Inflammatory macrophage treated with lipopolysaccharide for 1 hour (primary cell): ENCODE data around the gene CSNK1A1.
A peak's percentile ranks its signal among the peaks of the same experiment; 100 is the strongest.
"Not testable (repeated sequence)": the region's sequence is repeated elsewhere in the genome, so short reads cannot be mapped to it uniquely, and the experiment has no call there.

Experiments used
- DNase-seq, 2 donors: peaks; one replicate each; pipeline ENCODE4 v3.0.0-alpha.2; 2020 to 2022

The CSNK1A1 gene

DNA sequence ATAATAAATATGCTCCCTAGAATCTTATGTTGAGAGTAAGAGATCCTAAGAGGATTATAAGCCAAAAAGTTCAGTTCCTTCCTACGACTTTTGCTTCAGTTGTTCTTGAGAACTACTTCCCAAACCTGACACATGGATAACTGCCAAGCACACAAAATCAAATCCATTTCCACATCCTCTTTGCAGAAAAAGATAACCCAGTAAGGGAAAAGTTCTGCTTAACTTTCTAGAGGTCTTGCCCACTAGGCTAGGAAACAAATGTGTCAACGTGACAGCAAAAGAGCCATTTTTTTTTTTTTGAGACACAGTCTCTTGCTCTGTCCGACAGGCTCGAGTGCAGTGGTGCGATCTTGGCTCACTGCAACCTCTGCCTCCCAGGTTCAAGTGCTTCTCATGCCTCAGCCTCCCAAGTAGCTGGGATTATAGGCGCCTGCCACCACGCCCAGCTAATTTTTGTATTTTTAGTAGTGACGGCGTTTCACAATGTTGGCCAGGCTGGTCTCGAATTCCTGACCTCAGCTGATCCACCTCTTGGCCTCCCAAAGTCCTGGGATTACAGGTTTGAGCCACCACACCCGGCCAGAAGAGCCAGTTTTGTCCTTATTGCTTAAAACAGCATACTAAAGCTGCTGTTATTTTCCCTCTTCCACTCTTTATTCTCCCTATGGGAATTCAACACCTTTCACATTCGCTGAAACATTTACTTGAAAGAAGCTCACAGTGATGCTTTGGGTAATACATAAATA, 24.2 kb downstream of the CSNK1A1 start:
- DNase-seq: peak in 1 of 2 donors; percentile 14

DNA sequence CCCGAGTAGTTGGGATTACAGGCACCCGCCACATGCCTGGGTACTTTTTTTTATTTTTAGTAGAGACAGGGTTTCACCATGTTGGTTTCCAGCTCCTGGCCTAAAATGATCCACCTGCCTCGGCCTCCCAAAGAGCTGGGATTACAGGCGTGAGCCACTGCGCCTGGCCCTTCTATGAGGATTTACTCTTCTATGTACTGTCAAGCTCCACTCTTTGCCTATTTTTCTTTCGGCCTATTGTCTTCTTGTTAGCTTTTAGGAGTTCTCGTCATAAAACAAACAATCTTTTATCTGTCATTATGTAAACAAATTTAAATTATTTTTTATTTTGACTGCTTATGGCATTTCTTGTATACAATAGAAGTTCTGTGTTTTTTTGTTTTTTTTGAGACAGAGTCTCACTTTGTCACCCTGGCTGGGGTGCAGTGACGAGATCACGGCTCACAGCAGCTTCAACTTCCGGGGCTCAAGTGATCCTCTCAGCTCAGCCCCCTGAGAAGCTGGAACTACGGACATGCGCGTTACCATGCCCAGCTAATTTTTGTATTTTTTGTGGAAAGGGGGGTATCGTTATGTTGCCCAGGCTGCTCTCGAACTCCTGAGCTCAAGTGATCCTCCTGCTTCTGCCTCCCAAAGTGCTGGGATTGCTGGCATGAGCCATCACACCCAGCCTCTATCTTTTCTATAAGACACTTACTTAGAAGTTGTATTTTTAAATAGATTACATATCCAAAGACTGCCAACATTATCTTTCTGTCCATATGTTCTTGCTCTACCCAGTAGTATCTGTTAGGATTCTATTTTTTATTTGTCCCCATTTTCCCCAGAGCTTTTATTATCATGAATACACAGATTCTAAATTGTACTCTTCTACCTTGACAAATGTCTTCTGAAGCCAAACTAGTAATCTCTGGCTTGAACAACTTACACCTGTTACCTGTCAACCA, 29.2 kb downstream of the CSNK1A1 start:
- no peak for DNase-seq

DNA sequence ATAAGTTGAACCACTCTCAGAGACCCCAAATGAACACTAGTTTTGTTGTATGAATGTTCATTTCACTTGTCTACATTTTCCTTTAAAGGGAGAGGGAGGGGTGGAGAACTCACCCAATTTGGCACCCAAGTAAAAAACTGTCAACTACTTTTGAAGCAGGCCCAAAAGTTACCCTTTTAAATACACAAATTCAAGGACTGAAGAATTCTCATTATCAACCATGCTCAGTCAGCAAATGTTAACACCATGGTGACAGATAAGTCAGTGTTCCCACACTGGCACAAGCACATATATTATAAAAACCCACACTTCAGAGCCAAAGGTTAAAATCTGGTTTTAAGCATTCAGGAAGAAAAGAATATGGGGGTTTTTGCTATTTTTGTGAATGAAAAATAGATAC, 31.6 kb downstream of the CSNK1A1 start:
- DNase-seq: no peak

GRCh38 chr5:149518620-149519019, 32.6 kb downstream of the CSNK1A1 start:
- DNase-seq: peak; percentile 14 to 29

GRCh38 chr5:149517461-149518122, 33.6 kb downstream of the CSNK1A1 start:
- DNase-seq: no peak

- DNase-seq: no peak
Observed at GRCh38 chr5:149514512-149514911, 36.7 kb downstream of the CSNK1A1 start.

- DNase-seq: not testable (repeated sequence)
Observed at GRCh38 chr5:149513372-149513947, 37.8 kb downstream of the CSNK1A1 start.

GRCh38 chr5:149510136-149510535, 41.1 kb downstream of the CSNK1A1 start:
- no peak for DNase-seq

GRCh38 chr5:149504677-149505076, 46.6 kb downstream of the CSNK1A1 start:
- no peak for DNase-seq

- no peak for DNase-seq
Observed at GRCh38 chr5:149503006-149503405, 48.2 kb downstream of the CSNK1A1 start.

DNA sequence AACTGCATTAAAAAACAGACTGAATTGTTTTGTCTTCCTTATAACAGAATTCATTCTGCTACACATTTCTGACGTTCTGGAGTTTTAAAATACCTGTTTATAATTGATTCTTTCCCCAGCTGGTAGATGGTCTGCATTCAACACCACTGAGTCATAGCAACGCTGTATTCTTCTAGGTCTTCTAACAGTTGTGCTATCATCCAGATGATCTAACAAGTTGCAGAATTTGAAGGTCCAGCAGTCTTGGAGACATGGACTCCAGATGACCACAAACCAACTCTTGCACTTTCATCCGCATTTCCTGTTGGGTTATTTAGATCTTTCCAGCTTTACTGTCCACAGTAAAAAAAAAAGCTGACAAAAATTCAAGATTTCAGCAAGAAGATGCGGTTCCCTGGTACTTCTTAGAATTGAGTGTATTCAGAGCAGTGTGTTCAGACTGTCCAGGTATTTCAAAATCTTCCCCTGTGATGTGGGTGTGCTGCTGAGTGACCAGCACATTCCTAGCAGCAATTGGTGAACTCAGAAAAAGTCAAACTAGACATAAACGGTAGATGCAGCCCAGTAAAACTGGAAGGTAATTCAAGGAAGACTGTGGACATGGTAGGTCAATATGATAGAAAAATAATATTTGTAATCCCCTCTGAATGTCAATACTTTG, 50.2 kb downstream of the CSNK1A1 start:
- DNase-seq: no peak

DNA sequence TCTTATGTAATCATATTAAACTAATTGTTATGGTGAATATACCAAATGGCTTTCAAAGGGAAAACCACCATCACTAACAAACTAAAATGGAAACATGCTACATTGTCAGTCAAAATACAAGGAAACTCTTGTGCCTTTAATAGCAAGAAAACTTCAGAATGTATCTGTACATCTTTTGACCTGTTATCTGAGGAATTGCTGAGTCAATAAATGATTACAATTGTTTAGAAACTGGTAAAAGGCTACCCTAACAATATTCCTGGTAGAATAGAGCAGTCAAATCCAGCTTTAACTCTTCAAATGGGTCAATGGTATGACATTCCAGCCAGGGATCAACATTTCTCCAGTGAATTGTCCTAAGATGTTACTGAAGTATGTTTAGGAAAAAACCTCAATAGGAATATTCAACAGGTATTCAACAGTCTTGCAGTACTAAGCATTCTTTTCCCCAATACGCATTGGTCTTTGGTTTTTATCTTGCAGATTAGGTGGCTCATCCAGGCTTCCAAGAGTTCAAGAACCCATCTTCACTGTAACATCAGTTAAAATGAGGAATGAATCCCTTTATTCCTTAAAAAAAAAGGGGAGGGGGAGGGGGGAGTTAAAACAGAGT, 52.4 kb downstream of the CSNK1A1 start:
- no peak for DNase-seq

- no peak for DNase-seq
Observed at GRCh38 chr5:149497357-149497756, 53.9 kb downstream of the CSNK1A1 start.

DNA sequence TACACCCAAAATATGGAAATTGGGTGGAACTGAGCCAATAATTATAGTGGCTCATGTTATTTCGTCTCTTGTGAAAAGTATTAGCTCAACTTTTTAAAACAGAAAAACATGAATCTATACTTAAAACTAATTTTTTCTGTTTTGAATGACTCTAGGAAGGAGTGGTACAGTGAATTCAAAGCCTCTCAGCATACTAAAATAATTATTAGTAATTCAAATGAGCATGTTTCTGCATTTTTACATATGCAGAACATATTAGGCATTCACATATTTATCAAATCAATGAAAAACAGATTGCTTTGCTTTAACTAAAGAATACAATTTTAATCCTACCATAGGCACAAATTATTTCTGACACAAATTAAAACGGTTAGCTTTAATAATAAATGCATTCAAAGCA, 54.3 kb downstream of the CSNK1A1 start:
- DNase-seq: no peak

DNA sequence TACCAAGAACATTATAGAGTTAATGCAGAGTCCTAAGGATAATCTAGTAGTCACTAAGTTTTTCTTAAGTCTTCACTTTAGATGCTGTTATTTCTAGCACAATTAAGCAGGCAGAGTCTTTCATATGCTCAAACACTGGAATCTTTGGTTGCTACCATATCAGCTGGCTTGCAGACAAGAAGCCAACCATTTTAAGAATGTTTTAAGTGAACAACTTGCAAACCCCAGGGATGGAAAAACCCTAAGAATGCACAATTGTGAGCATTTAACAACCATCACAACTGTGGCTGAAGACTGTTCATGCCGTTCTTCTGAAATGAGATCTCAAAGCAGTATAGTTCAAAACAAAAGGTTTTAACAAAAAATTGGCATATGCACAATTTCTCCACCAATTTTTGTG, 55.1 kb downstream of the CSNK1A1 start:
- no peak for DNase-seq

DNA sequence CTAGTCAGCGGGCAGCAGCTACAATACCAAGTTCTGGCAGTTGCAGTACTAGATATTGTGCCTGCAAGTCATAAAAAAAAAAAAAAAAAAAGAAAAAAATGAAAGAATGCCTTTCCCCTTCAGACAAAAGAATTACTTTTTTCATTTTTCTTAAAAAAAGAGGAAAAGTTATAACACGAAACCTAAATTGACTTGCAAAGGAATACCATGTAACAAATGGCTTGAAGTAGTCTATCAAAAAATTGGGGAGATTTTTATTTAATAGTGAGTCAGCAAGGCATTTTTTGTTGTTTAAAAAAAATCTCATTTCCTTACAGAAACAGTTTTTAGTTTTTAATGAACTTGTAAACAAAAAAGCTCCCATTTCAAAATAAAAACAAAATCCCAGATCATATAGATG, 55.6 kb downstream of the CSNK1A1 start:
- DNase-seq: no peak

GRCh38 chr5:149493316-149493715, 57.9 kb downstream of the CSNK1A1 start:
- no peak for DNase-seq

DNA sequence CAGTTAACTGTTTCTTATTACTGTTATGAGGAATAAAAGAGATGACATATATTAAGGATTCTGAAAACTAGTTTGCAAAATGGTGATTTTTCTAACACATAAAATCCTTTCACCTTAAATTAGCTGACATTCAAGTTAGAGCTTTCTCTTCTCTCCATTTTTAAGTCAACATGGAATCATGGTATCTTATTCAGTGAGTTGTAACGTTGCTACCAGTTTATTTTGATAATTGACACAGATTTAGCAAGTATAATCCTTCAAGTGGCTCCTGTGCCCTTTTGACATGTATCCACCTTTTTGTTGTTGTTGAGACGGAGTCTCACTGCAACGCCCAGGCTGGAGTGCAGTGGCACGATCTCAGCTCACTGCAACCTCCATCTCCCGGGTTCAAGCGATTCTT, 58.5 kb downstream of the CSNK1A1 start:
- no peak for DNase-seq

GRCh38 chr5:149490599-149491485, 60.4 kb downstream of the CSNK1A1 start:
- DNase-seq: no peak

- no peak for DNase-seq
Observed at GRCh38 chr5:149489605-149490037, 61.6 kb downstream of the CSNK1A1 start.
